HG03558 (cell line): ENCODE results near the gene RAPH1.
"Not testable (repeated sequence)": the region's sequence is repeated elsewhere in the genome, so short reads cannot be mapped to it uniquely, and the experiment has no call there.

Experiments
- ATAC-seq: cut with Tn5 transposase; IDR thresholded peaks from one replicate; pipeline ENCODE4 v1.9.1; 2021; ENCODE audit warnings: moderate number of reproducible peaks; ENCODE audit not compliant: unreplicated experiment; ENCODE audit errors: extremely low read depth

The RAPH1 gene

GRCh38 chr2:203388153-203388552 is 146.9 kb downstream of the RAPH1 start:
- not testable (repeated sequence) for ATAC-seq

DNA sequence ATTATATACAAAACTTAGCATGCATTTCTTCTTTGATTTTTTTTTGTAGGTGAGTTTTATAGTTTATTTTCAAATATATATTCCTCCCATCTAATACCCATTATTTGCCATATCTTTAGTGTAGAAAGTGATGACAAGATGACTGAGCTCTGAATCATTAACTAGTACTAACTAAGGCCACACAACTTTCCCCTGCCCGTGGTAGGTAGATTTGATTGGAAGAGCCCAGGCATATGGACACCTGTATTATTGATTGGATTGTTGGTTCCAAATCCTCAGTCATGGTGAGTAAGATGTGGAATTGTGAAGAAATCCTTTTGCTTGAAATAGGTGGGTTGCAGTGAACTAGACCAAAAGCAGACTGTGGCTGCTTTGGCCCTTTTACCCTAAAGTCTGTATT is 152.1 kb downstream of the RAPH1 start:
- no peak for ATAC-seq

- ATAC-seq, result no peak
These were observed 155.9 kb downstream of the RAPH1 start for GRCh38 chr2:203379156-203379555.

DNA sequence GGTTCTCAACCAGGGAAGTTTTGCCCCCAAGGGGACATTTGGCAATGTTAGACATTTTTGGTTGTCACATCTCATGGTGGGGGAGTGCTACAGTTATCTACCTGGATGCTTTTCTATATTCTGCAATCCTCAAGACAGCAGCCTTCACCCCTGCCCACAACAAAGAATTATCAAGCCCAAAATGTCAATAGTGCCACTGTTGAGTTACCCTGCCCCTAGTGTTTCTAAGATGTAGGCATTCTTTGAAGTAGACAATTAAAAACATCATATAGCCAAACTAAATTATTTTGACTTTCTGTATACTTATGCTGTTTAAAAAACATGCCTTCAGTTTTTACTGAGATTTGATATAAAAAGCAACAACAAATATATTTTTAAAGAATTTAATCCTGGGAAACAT is 158.9 kb downstream of the RAPH1 start:
- ATAC-seq, result no peak

GRCh38 chr2:203372706-203373105 is 162.4 kb downstream of the RAPH1 start:
- ATAC-seq, result not testable (repeated sequence)

DNA sequence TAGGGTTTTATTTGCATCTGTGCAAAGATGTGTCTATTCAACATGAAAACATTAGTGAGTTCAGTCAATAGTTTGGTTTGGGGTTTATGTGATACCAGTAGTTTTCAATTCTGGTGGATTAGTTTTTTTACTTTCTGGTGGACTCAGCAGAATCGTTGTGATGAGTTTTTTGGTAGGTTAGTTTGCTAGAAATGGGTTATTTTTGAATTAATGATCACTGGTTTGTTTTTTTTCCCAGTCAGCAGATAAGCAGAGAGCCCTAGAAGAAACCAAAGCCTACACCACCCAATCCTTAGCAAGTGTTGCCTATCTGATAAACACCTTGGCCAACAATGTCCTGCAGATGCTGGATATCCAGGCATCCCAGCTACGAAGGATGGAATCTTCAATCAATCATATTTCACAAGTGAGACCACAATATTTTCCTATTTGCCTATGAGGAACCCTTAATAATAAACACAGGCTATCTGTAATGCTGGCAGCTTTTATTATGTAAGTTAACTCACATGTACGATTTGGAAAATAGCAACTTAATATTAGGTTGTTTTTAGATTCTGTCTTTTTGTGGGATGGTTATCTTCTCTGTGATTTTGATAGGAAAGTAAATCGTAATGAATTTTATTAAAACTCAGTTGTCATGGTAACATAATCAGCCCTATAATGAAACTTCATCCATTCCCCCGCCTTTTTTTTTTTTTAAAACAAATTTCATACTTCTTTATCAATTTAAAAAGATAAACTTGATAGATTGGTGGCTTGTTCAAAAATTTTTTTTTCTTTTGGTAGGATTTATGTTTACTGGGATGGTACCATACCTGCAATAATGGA is 168.2 kb downstream of the RAPH1 start:
- ATAC-seq, result no peak

- ATAC-seq, result no peak
These were observed 173.2 kb downstream of the RAPH1 start for GRCh38 chr2:203361922-203362321.

DNA sequence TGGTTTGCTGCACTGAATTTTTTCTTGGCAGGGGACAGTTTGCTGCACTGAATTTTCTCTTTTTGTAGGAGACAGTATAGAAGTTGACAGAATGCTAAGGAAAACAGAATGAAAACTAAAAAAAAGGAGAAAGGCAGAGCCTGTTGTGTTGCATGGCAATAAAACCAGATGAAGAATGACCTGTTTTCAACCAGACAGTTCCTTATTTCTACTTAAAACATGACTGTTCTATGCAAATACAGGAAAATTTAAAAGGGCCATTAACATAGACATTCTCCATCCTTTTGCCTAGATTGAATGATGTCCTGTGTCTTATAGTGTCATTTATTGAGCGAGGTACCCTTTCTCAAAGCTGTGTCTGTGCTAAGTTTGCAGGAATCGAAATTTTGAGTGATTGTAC is 173.6 kb downstream of the RAPH1 start:
- no peak for ATAC-seq

DNA sequence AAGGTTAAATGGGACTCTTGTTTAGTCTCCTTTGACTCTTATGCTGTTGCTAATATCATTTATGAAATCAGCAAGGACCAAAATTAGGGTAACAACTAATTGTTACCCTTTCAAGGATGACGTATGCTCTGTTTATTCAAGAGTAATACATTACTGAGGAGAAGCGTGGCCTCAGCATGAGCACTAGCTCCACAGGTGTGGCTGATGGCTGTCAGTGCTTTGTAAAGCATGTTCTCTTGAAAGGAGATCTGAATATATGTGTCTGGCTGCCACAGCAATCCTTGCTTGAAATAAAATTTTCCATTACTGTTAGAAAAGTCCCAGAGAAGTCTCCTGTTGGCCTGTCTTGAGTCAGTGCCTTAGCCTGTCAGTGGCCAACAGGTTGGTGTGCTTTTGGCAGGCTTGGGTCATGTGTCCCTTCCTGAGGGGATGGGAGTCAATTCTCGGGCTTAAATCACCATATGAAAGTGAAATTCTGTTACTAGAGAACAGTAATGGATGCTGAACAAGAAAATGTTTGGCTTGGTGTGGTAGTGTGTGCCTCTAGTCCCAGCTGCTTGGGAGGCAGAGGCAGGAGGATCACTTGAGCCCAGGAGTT is 174.2 kb downstream of the RAPH1 start:
- no peak for ATAC-seq

DNA sequence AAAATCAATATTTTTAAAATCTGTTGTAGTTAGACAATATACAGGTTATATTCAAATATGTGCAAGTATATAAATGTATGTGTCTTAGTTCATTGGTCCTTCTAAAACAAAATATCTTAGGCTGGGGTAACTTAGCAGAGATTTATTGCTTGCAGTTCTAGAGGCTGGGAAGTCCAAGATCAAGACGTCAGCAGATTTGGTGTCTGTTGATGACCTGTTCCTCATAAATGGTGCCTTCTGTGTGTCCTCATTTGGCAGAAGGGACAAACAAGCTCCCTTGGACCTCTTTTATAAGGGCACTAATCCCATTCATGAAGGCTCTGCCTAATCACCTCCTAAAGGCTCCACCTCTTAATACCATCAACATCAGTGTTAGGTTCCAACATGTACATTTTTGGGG is 175.7 kb downstream of the RAPH1 start:
- ATAC-seq, result no peak

- ATAC-seq, result no peak
These were observed 180.1 kb downstream of the RAPH1 start for GRCh38 chr2:203354966-203355365.

DNA sequence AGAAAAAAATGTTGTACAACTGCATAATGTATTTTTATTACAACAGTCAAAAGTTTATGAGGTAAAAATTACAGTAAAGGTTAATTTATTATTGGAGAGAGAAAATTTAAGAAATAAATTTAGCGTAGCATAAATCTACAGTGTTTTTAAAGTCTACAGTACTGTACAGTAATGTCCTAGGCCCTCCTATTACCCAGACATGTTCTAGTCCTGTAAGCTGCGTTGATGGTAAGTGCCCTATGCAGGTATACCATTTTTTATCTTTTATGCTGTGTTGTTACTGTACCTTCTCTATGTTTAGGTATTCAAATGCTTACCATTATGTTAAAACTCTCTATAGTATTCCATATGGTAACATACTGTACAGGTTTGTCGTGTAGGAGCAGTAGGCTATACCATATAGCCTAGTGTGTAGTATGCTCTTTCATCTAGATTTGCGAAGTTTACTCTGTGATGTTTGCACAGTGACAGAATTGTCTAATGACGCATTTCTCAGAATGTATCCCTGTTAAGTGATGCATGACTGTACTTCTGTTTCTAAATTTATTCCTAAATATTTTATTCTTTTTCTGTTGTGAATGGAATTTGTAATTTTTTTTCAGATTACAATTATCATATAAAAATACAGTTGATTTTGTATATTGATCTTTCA is 182.4 kb downstream of the RAPH1 start:
- no peak for ATAC-seq

DNA sequence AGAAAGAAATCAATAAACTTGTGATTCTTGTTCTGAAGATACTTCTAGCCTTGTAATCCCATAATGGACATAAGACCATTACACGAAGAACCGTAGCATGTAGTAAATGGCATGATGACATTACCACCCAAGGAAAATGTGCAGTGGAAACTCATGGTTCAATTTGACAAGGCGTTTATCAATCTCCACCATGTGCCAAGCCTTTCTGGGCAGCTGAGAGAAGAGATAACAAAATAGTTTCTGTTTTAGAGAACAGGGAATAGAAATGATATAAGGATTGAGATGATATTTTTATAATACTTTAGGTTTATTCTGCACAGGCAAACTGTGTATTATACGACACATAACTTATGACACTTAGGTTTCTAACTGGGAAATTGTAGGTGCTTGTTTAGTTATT is 187.7 kb downstream of the RAPH1 start:
- no peak for ATAC-seq

DNA sequence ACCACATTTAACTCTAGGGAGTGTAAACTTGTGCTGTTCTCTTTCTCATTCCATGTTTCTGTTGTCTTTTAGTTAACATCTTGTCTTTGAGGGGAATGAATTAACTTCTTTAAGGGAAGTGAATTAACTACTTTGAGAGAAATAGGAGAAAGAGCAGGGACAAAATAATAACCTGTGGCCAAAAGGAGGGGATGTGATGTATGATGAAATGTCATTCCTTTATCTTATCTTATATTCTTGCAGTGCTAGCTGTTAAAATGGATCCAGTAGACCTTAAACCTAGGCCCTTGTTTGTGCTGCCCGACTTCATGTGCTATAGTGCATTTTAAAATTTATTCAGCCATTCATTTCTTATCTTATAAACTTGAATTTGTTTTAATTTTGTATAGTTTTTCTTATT is 188.5 kb downstream of the RAPH1 start:
- ATAC-seq, result no peak

DNA sequence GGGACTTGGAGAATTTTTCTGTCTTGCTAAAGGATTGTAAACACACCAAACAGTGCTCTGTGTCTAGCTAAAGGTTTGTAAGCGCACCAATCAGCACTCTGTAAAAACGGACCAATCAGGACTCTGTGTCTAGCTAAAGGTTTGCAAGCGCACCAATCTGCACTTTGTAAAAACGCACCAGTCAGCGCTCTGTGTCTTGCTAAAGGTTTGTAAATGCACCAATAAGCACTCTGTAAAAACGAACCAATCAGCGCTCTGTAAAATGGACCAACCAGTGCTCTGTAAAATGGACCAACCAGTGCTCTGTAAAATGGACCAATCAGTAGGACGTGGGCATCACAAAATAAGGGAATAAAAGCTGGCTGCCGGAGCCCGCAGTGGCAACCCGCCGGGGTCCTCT is 190.4 kb downstream of the RAPH1 start:
- ATAC-seq, result no peak
